OCI-LY1 (cell line): ENCODE results near the gene CAMK1G.

Experiments used
- H2AFZ ChIP-seq: fragments of 200-600 bp; sonication (generic), shearing (Covaris generic); 2 replicates; pipeline ENCODE4 v1.6.0; 2014; ENCODE audit warnings: antibody characterized with exemption, mild to moderate bottlenecking, low read length
- H3F3A ChIP-seq: fragments of 200-600 bp; sonication (generic), shearing (Covaris generic); 2 replicates; pipeline ENCODE4 v1.6.0; 2014; ENCODE audit warnings: mild to moderate bottlenecking, antibody characterized with exemption, low read length, moderate library complexity; ENCODE audit not compliant: insufficient read depth
- H3K27ac ChIP-seq: fragments of 200-600 bp; sonication (generic); 2 replicates; pipeline ENCODE4 v1.5.1; 2014; ENCODE audit warnings: low read length, mixed run types, mild to moderate bottlenecking, low read depth; ENCODE audit not compliant: poor library complexity, severe bottlenecking
- H3K27me3 ChIP-seq: fragments of 200-600 bp; sonication (generic); 2 replicates; pipeline ENCODE4 v1.6.0; 2014; ENCODE audit warnings: antibody characterized with exemption, mild to moderate bottlenecking, low read length, moderate library complexity; ENCODE audit not compliant: insufficient read depth
- H3K36me3 ChIP-seq: fragments of 200-600 bp; sonication (generic); 2 replicates; pipeline ENCODE4 v1.6.1; 2014; ENCODE audit warnings: mild to moderate bottlenecking, antibody characterized with exemption, low read length, moderate library complexity, mixed read lengths; ENCODE audit not compliant: insufficient read depth
- H3K4me1 ChIP-seq: fragments of 200-600 bp; sonication (generic); 2 replicates; pipeline ENCODE4 v1.5.1; 2014; ENCODE audit warnings: mild to moderate bottlenecking, low read length, moderate library complexity; ENCODE audit not compliant: insufficient read depth, severe bottlenecking
- H3K4me2 ChIP-seq: fragments of 200-600 bp; sonication (generic), shearing (Covaris generic); 2 replicates; pipeline ENCODE4 v1.6.1; 2014; ENCODE audit warnings: low read length
- H3K4me3 ChIP-seq: fragments of 200-600 bp; sonication (generic); 2 replicates; pipeline ENCODE4 v1.5.1; 2014; ENCODE audit warnings: low read length, low read depth, mild to moderate bottlenecking, mixed read lengths; ENCODE audit not compliant: poor library complexity, severe bottlenecking
- H3K79me2 ChIP-seq: fragments of 200-600 bp; shearing (Covaris generic); 2 replicates; pipeline ENCODE4 v1.6.1; 2016; ENCODE audit warnings: mixed run types, low read length, mixed read lengths; ENCODE audit not compliant: insufficient read depth
- H3K9ac ChIP-seq: fragments of 200-600 bp; sonication (generic), shearing (Covaris generic); 2 replicates; pipeline ENCODE4 v1.6.1; 2014; ENCODE audit warnings: mild to moderate bottlenecking, low read length, mixed read lengths
- H3K9me2 ChIP-seq: fragments of 200-600 bp; sonication (generic), shearing (Covaris generic); 2 replicates; pipeline ENCODE4 v1.6.1; 2014; ENCODE audit warnings: low read depth, mild to moderate bottlenecking, low read length, mixed read lengths
- H3K9me3 ChIP-seq: fragments of 200-600 bp; shearing (Covaris generic); 2 replicates; pipeline ENCODE4 v1.6.1; 2014; ENCODE audit warnings: low read length, mixed read lengths
- H4K20me1 ChIP-seq: fragments of 200-600 bp; sonication (generic), shearing (Covaris generic); 2 replicates; pipeline ENCODE4 v1.6.0; 2016; ENCODE audit warnings: mild to moderate bottlenecking, low read length; ENCODE audit not compliant: insufficient read depth
- EZH2 ChIP-seq: fragments of 200-600 bp; sonication (generic), shearing (Covaris generic); IDR thresholded peaks from 2 replicates; pipeline ENCODE4 v1.8.0; 2017; ENCODE audit warnings: borderline replicate concordance, mixed run types, mild to moderate bottlenecking, antibody characterized with exemption, low read length, moderate library complexity, mixed read lengths
- TF ChIP-seq, protein P1 (sequence below): fragments of 200-600 bp; sonication (generic), shearing (Covaris generic); IDR thresholded peaks from 2 replicates; pipeline ENCODE4 v1.5.1; 2017; ENCODE audit warnings: mild to moderate bottlenecking, antibody characterized with exemption, low read length, moderate library complexity, mixed read lengths

CAMK1G gene

GRCh38 chr1:209613400-209614150, 30.1 kb downstream of the CAMK1G start:
- Histone ChIP-seq H3K27ac (no peak overlapping the region), H2AFZ (no peak overlapping the region), H3K4me1 (no peaks in the 10 kb centered on the region), H3K4me2 (no peak overlapping the region), H3K9ac (no peak overlapping the region), H3K79me2 (no peaks in the 10 kb centered on the region), H3K4me3 (no peak overlapping the region), H4K20me1 (no peaks in the 10 kb centered on the region), H3K9me3 (no peaks in the 10 kb centered on the region), H3F3A (no peaks in the 10 kb centered on the region), H3K27me3 (no peaks in the 10 kb centered on the region), H3K9me2 (no peaks in the 10 kb centered on the region), H3K36me3 (no peaks in the 10 kb centered on the region)
- TF ChIP-seq EZH2 = no peak
- TF ChIP-seq, protein P1, sequence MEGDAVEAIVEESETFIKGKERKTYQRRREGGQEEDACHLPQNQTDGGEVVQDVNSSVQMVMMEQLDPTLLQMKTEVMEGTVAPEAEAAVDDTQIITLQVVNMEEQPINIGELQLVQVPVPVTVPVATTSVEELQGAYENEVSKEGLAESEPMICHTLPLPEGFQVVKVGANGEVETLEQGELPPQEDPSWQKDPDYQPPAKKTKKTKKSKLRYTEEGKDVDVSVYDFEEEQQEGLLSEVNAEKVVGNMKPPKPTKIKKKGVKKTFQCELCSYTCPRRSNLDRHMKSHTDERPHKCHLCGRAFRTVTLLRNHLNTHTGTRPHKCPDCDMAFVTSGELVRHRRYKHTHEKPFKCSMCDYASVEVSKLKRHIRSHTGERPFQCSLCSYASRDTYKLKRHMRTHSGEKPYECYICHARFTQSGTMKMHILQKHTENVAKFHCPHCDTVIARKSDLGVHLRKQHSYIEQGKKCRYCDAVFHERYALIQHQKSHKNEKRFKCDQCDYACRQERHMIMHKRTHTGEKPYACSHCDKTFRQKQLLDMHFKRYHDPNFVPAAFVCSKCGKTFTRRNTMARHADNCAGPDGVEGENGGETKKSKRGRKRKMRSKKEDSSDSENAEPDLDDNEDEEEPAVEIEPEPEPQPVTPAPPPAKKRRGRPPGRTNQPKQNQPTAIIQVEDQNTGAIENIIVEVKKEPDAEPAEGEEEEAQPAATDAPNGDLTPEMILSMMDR = no peak

DNA sequence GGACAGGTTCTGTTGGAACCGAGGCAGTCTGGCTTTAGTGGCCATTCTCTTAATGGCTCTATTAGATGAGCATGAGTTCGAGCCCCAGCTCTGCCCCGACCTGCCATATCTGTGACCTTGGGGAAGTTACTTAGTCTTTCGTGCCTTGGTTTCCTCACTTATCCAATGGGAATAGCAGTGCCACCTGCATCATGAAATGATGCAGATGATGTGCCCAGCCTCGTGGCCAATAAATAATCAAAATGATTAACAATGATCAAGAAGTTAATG, 30.6 kb downstream of the CAMK1G start:
- Histone ChIP-seq H3K4me1 (no peaks in the 10 kb centered on the region), H3K27ac (no peak overlapping the region), H3K9me3 (no peaks in the 10 kb centered on the region), H3K79me2 (no peaks in the 10 kb centered on the region), H3K9me2 (no peaks in the 10 kb centered on the region), H3K4me2 (no peak overlapping the region), H3F3A (no peaks in the 10 kb centered on the region), H3K9ac (no peak overlapping the region), H3K27me3 (no peaks in the 10 kb centered on the region), H3K36me3 (no peaks in the 10 kb centered on the region), H3K4me3 (no peak overlapping the region), H4K20me1 (no peaks in the 10 kb centered on the region), H2AFZ (no peak overlapping the region)
- TF ChIP-seq, protein P1 = no peak
- no peak for TF ChIP-seq EZH2

- H3K27ac ChIP-seq = no peak overlapping the region
- no peak for TF ChIP-seq EZH2
- TF ChIP-seq, protein P1 = no peak
- no peak overlapping the region for H3K4me3 ChIP-seq
- H3F3A ChIP-seq = no peaks in the 10 kb centered on the region
- H3K9me3 ChIP-seq = no peaks in the 10 kb centered on the region
- H3K9ac ChIP-seq = no peak overlapping the region
- no peaks in the 10 kb centered on the region for H3K79me2 ChIP-seq
- H3K27me3 ChIP-seq = no peaks in the 10 kb centered on the region
- no peaks in the 10 kb centered on the region for H4K20me1 ChIP-seq
- H3K36me3 ChIP-seq = no peaks in the 10 kb centered on the region
- H2AFZ ChIP-seq = no peak overlapping the region
- H3K9me2 ChIP-seq = no peaks in the 10 kb centered on the region
- no peaks in the 10 kb centered on the region for H3K4me1 ChIP-seq
- H3K4me2 ChIP-seq = no peak overlapping the region
Observed at GRCh38 chr1:209614906-209615305, 31.4 kb downstream of the CAMK1G start.
